ACHN (cell line): ENCODE data around the gene SLC29A3.
"Not testable (repeated sequence)": the region's sequence is repeated elsewhere in the genome, so short reads cannot be mapped to it uniquely, and the experiment has no call there.

ENCODE experiments used
- DNase-seq: peaks from one replicate; pipeline ENCODE4 v3.0.0-alpha.2; 2015
- in situ Hi-C: cut with HindIII; loops from 2 replicates; pipeline ENCODE4 v1.10.0; 2017; ENCODE audit warnings: low sequenced_read_pairs, low pct_ligation_motif_present, low pct_unique_long_range_greater_than_20kb

SLC29A3 gene

GRCh38 chr10:71355886-71356285, 36.8 kb downstream of the SLC29A3 start:
- in situ Hi-C loops, result no loop called here
- DNase-seq, result no peak

- DNase-seq, result no peak
- in situ Hi-C loops, result no loop called here
Measured at GRCh38 chr10:71357792-71358265, 38.8 kb downstream of the SLC29A3 start.

- DNase-seq, result no peak
- in situ Hi-C loops, result no loop called here
Measured at GRCh38 chr10:71358277-71358676, 39.2 kb downstream of the SLC29A3 start.

- in situ Hi-C loops, result not testable (repeated sequence)
Measured at GRCh38 chr10:71358906-71359305, 39.8 kb downstream of the SLC29A3 start.

GRCh38 chr10:71359364-71360046, 40.4 kb downstream of the SLC29A3 start:
- in situ Hi-C loops, result no loop called here
- DNase-seq, result no peak

More at GRCh38 chr10:71358906-71359305, 39.8 kb downstream of the SLC29A3 start:
- DNase-seq, result not testable (repeated sequence)

- in situ Hi-C loops, result no loop called here
- no peak for DNase-seq
Measured at GRCh38 chr10:71360735-71361134, 41.7 kb downstream of the SLC29A3 start.

- no peak for DNase-seq
- in situ Hi-C loops, result no loop called here
Measured at GRCh38 chr10:71361581-71361980, 42.5 kb downstream of the SLC29A3 start.

GRCh38 chr10:71362141-71362540, 43.1 kb downstream of the SLC29A3 start:
- in situ Hi-C loops, result no loop called here
- no peak for DNase-seq

GRCh38 chr10:71363936-71364335, 44.9 kb downstream of the SLC29A3 start:
- DNase-seq, result no peak
- in situ Hi-C loops, result no loop called here

GRCh38 chr10:71365366-71365765, 46.3 kb downstream of the SLC29A3 start:
- in situ Hi-C loops, result no loop called here
- no peak for DNase-seq

GRCh38 chr10:71366690-71367089, 47.6 kb downstream of the SLC29A3 start:
- in situ Hi-C loops, result no loop called here
- no peak for DNase-seq

- in situ Hi-C loops, result no loop called here
- DNase-seq, result no peak
Measured at GRCh38 chr10:71367271-71367670, 48.2 kb downstream of the SLC29A3 start.

- in situ Hi-C loops, result no loop called here
- no peak for DNase-seq
Measured at GRCh38 chr10:71368176-71368575, 49.1 kb downstream of the SLC29A3 start.

- DNase-seq, result no peak
Measured at GRCh38 chr10:71368643-71369042, 49.6 kb downstream of the SLC29A3 start.

GRCh38 chr10:71369602-71370001, 50.5 kb downstream of the SLC29A3 start:
- in situ Hi-C loops, result no loop called here
- DNase-seq, result no peak

More at GRCh38 chr10:71368643-71369042, 49.6 kb downstream of the SLC29A3 start:
- in situ Hi-C loops, result no loop called here

GRCh38 chr10:71370031-71370430, 51.0 kb downstream of the SLC29A3 start:
- in situ Hi-C loops, result no loop called here
- no peak for DNase-seq

- in situ Hi-C loops, result no loop called here
- no peak for DNase-seq
Measured at GRCh38 chr10:71371750-71372166, 52.7 kb downstream of the SLC29A3 start.

GRCh38 chr10:71372882-71373495, 53.9 kb downstream of the SLC29A3 start:
- in situ Hi-C loops, result no loop called here
- no peak for DNase-seq

- in situ Hi-C loops, result no loop called here
- DNase-seq, result no peak
Measured at GRCh38 chr10:71374481-71375233, 55.6 kb downstream of the SLC29A3 start.
